Measurements from ENCODE around the gene DNAH17. TPM values are rescaled to one million over a fixed set of nuclear protein-coding genes. Genes with fewer than 3 reads are reported as not detected.

Gene DNAH17
- total RNA-seq, 1 donor from 2014 or later: 0.54 TPM

DNA sequence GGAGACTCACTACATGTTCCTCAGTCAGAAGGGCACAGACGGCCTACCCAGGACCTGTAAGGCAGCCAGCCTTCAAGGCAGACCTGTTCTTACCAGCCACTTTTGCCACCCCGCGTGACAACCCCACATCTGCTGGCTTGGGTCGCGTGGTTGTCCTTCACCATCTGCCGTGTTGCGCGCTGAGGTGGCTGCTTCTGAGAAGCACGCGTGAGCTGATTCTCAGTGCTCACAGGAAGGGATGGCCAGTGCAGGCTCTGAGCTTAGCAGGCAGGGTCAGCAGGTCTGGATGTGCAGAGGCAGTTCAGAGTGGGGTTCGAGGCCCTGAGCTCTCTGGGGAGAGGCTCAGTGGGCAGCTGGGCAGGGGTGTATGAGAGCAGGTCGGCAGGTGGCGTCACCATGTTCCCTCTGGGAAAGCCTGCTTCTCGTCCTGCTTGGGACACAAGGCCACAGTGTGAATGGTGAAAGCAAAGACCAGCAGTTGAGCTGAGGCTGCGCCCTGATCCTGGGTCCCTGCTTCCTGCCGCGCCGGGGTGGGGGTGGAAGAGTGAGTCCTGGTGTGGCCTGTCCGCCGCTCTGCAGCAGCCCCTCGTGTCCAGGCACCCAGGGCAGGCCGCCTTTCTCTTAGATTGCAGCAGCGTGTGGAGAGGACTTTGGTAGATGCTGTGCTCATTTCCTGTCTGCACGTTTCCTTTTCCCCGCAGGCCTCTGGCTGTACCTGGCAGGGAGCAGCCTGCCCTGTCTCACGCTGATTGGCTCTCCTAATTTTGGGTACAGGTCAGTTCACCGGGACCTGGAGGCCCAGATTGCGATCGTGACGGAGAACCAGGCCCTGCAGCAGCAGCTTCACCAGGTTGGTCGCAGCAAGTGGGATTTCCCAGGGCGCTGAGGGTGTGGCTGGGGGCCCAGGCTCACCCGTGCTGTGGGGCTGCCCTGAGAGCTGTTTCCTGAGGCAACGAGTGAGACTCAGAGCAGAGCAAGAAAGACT lies 162.7 kb downstream of the DNAH17 start:
- Mint-ChIP-seq H3K36me3 (ENCODE audit: unreplicated experiment) (peaks cover 13% of the 10 kb centered on the region), H3K27ac (ENCODE audit: unreplicated experiment) (peak overlapping the region; percentile 54), H3K4me3 (ENCODE audit: unreplicated experiment) (no peak overlapping the region), H3K4me1 (ENCODE audit: unreplicated experiment) (peaks cover 71% of the 10 kb centered on the region), H3K9me3 (ENCODE audit: unreplicated experiment) (no peaks in the 10 kb centered on the region), H3K27me3 (ENCODE audit: unreplicated experiment) (no peaks in the 10 kb centered on the region)
- TF ChIP-seq CTCF (IDR thresholded peaks at IDR 0.05): no peak
- no peak for DNase-seq (ENCODE audit: extremely low spot score, unreplicated experiment)

GRCh38 chr17:78412403-78412802 lies 164.8 kb downstream of the DNAH17 start:
- Mint-ChIP-seq H3K27me3 (ENCODE audit: unreplicated experiment) (no peaks in the 10 kb centered on the region), H3K4me1 (ENCODE audit: unreplicated experiment) (peaks cover 69% of the 10 kb centered on the region), H3K9me3 (ENCODE audit: unreplicated experiment) (no peaks in the 10 kb centered on the region), H3K36me3 (ENCODE audit: unreplicated experiment) (peaks cover 11% of the 10 kb centered on the region), H3K4me3 (ENCODE audit: unreplicated experiment) (no peak overlapping the region), H3K27ac (ENCODE audit: unreplicated experiment) (no peak overlapping the region)
- TF ChIP-seq CTCF (IDR thresholded peaks at IDR 0.05): peak; percentile 42
- DNase-seq (ENCODE audit: extremely low spot score, unreplicated experiment): no peak

DNA sequence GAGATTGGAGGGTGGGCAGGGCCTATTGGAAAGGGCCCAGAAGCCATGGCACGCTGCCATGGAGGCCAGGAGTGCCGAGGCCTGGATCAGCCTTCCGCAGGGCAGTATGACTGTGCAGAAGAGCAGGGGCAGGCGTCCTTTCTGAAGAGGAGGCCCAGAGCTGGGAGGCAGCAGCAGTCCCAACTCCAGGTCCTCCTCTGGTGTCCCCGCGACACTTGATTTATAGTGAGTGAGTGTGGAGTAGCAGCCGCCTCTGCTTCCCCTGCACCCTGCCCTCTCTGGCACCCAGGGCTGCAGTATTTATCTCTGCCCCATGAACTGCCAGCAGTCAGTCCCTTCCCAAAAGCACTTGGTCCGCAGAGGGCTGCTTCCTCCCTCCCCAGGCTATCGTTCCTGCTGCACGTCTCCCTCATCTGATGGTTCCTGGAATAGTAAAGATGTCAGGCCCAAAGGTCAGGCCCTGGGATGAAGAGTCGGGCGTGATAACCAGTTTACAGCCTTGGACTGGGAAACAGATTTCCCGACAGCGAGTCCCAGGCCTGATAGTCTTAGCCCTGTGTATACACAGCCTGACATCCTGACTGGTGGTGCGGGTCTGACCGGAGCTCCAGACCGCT lies 165.8 kb downstream of the DNAH17 start:
- no peak overlapping the region for H3K4me3 Mint-ChIP-seq (ENCODE audit: unreplicated experiment)

GRCh38 chr17:78409191-78409928 lies 167.8 kb downstream of the DNAH17 start:
- no peak overlapping the region for H3K4me3 Mint-ChIP-seq (ENCODE audit: unreplicated experiment)
- peaks cover 45% of the 10 kb centered on the region for H3K4me1 Mint-ChIP-seq (ENCODE audit: unreplicated experiment)
- H3K27me3 Mint-ChIP-seq (ENCODE audit: unreplicated experiment): no peaks in the 10 kb centered on the region
- TF ChIP-seq CTCF (IDR thresholded peaks at IDR 0.05): no peak
- no peak for DNase-seq (ENCODE audit: extremely low spot score, unreplicated experiment)
- H3K9me3 Mint-ChIP-seq (ENCODE audit: unreplicated experiment): no peaks in the 10 kb centered on the region
- H3K27ac Mint-ChIP-seq (ENCODE audit: unreplicated experiment): no peak overlapping the region
- peaks cover 15% of the 10 kb centered on the region for H3K36me3 Mint-ChIP-seq (ENCODE audit: unreplicated experiment)

More for the DNA sequence above, 165.8 kb downstream of the DNAH17 start:
- no peaks in the 10 kb centered on the region for H3K9me3 Mint-ChIP-seq (ENCODE audit: unreplicated experiment)
- no peak overlapping the region for H3K27ac Mint-ChIP-seq (ENCODE audit: unreplicated experiment)
- peaks cover 7% of the 10 kb centered on the region for H3K36me3 Mint-ChIP-seq (ENCODE audit: unreplicated experiment)
- H3K27me3 Mint-ChIP-seq (ENCODE audit: unreplicated experiment): no peaks in the 10 kb centered on the region
- no peak for TF ChIP-seq CTCF (IDR thresholded peaks at IDR 0.05)
- H3K4me1 Mint-ChIP-seq (ENCODE audit: unreplicated experiment): peaks cover 62% of the 10 kb centered on the region
- no peak for DNase-seq (ENCODE audit: extremely low spot score, unreplicated experiment)

Measured in osteocyte (in vitro differentiated cells).